Gastroesophageal sphincter (tissue), 4 donors: ENCODE measurements around the gene C10orf71. TPM values are rescaled to one million over a fixed set of nuclear protein-coding genes. Genes with fewer than 3 reads are reported as not detected.

ENCODE experiments used
- ATAC-seq: fragments of 150-250 bp; one replicate; pipeline ENCODE4 v1.9.1; 2016; ENCODE audit warnings: mild to moderate bottlenecking, moderate library complexity
- H3K27ac ChIP-seq, 4 donors: fragments of 200-600 bp; sonication (generic) in 3 of 4; 1 replicate in 3 of 4; 2 replicates in 1 of 4; pipeline ENCODE4 v1.5.1; 2016 to 2019
- H3K27me3 ChIP-seq: fragments of 200-600 bp; sonication (generic); one replicate; pipeline ENCODE4 v1.5.1; 2019
- H3K36me3 ChIP-seq, 2 donors: fragments of 200-600 bp; sonication (generic); one replicate each; pipeline ENCODE4 v1.5.1; 2019; ENCODE audit warnings: control low read depth in 1 of 2
- H3K4me1 ChIP-seq, 3 donors: fragments of 200-600 bp; sonication (generic); 1 replicate in 2 of 3; 2 replicates in 1 of 3; pipeline ENCODE4 v1.5.1; 2016 to 2019; ENCODE audit warnings: control low read depth in 2 of 3
- H3K4me3 ChIP-seq, 2 donors: fragments of 200-600 bp; sonication (generic); one replicate each; pipeline ENCODE4 v1.5.1; 2019; ENCODE audit warnings: mild to moderate bottlenecking in 1 of 2, moderate library complexity in 1 of 2
- H3K9me3 ChIP-seq, 3 donors: fragments of 200-600 bp; sonication (generic); one replicate each; pipeline ENCODE4 v1.5.1; 2017 to 2019; ENCODE audit warnings: control low read depth in 2 of 3
- CTCF ChIP-seq, 4 experiments: fragments of 200-600 bp in 2 of 4; fragments of 450-650 bp in 2 of 4; sonication (generic) in 1 of 4; IDR thresholded peaks; one replicate each; pipeline ENCODE4 v1.5.1; 2017 to 2019; ENCODE audit warnings: antibody characterized with exemption in 4 of 4, mild to moderate bottlenecking in 2 of 4, moderate library complexity in 2 of 4
- EP300 ChIP-seq: sonication (generic); formaldehyde crosslinking; IDR thresholded peaks from one replicate; pipeline ENCODE4 v1.6.1; 2017; ENCODE audit warnings: antibody characterized with exemption, mild to moderate bottlenecking
- POLR2A ChIP-seq, 2 donors: fragments of 450-650 bp; IDR thresholded peaks; one replicate each; pipeline ENCODE4 v1.6.1; 2017; ENCODE audit warnings: antibody characterized with exemption in 2 of 2, mild to moderate bottlenecking in 2 of 2, moderate library complexity in 1 of 2
- POLR2AphosphoS5 ChIP-seq: sonication (generic); formaldehyde crosslinking; IDR thresholded peaks from one replicate; pipeline ENCODE4 v1.6.1; 2017; ENCODE audit warnings: antibody characterized with exemption
- WGBS, 2 donors: methylation state at CpG; one replicate each; pipeline ENCODE4 v1.1.5; 2018; ENCODE audit warnings: low coverage in 1 of 2; 5-methylcytosine and 5-hydroxymethylcytosine counted together
- total RNA-seq, 4 donors: library from RNA; depleted of rRNA; stranded (reverse); fragments of >200 nt; gene quantifications; one replicate each; pipeline ENCODE4 v1.1.0, GENCODE V29; 2016

The C10orf71 gene
- total RNA-seq, 4 donors from 2014 or later = 0.08 to 0.27 TPM; not detected in 2

- no peak for ATAC-seq
- Histone ChIP-seq H3K9me3 (no peaks in the 10 kb centered on the region), H3K27ac (no peak overlapping the region), H3K27me3 (peaks cover 12% of the 10 kb centered on the region), H3K4me3 (no peak overlapping the region), H3K36me3 (no peaks in the 10 kb centered on the region), H3K4me1 (no peaks in the 10 kb centered on the region)
- no peak for TF ChIP-seq POLR2A (IDR thresholded peaks at IDR 0.05)
- no peak for TF ChIP-seq EP300
- no peak for TF ChIP-seq CTCF (IDR thresholded peaks at IDR 0.05)
- no peak for TF ChIP-seq POLR2AphosphoS5
- WGBS, 2 donors = 86% methylated on average over 5 of the region's 10 CpGs; no CpG with 5 or more reads in 1 of the 2 donors
Measured at GRCh38 chr10:49288341-49289065, 10.5 kb upstream of the C10orf71 start.

GRCh38 chr10:49289480-49289879 lies 9.5 kb upstream of the C10orf71 start:
- no peaks in the 10 kb centered on the region for H3K9me3 ChIP-seq
- ATAC-seq = no peak
- 56 to 61% methylated on average over 4 of the region's 4 CpGs for WGBS, 2 donors
- H3K36me3 ChIP-seq = no peaks in the 10 kb centered on the region
- no peak for TF ChIP-seq POLR2AphosphoS5
- TF ChIP-seq CTCF (IDR thresholded peaks at IDR 0.05) = no peak
- no peak for TF ChIP-seq POLR2A (IDR thresholded peaks at IDR 0.05)
- no peak for TF ChIP-seq EP300
- H3K27me3 ChIP-seq = peaks cover 12% of the 10 kb centered on the region
- no peak overlapping the region for H3K27ac ChIP-seq
- H3K4me3 ChIP-seq = no peak overlapping the region
- H3K4me1 ChIP-seq = no peaks in the 10 kb centered on the region

- WGBS, 2 donors = 38 to 43% methylated on average over 1 of the region's 1 CpG
- no peak overlapping the region for H3K27ac ChIP-seq
- peak; percentile 25 for ATAC-seq
Measured at GRCh38 chr10:49290131-49290530, 8.8 kb upstream of the C10orf71 start.

GRCh38 chr10:49290607-49291006 lies 8.4 kb upstream of the C10orf71 start:
- no peak for ATAC-seq

More at GRCh38 chr10:49290131-49290530, 8.8 kb upstream of the C10orf71 start:
- H3K27me3 ChIP-seq = peaks cover 12% of the 10 kb centered on the region
- TF ChIP-seq POLR2A (IDR thresholded peaks at IDR 0.05) (no peak), CTCF (IDR thresholded peaks at IDR 0.05) (no peak), POLR2AphosphoS5 (no peak), EP300 (no peak)
- no peak overlapping the region for H3K4me3 ChIP-seq
- no peaks in the 10 kb centered on the region for H3K4me1 ChIP-seq
- no peaks in the 10 kb centered on the region for H3K9me3 ChIP-seq
- no peaks in the 10 kb centered on the region for H3K36me3 ChIP-seq

More at GRCh38 chr10:49290607-49291006, 8.4 kb upstream of the C10orf71 start:
- Histone ChIP-seq H3K4me3 (no peak overlapping the region), H3K4me1 (no peaks in the 10 kb centered on the region), H3K9me3 (no peaks in the 10 kb centered on the region), H3K27ac (peak overlapping the region in 1 of 4 donors; percentile 1), H3K36me3 (no peaks in the 10 kb centered on the region), H3K27me3 (peaks cover 12% of the 10 kb centered on the region)
- TF ChIP-seq POLR2AphosphoS5 = no peak
- no peak for TF ChIP-seq EP300
- TF ChIP-seq POLR2A (IDR thresholded peaks at IDR 0.05) = no peak
- no peak for TF ChIP-seq CTCF (IDR thresholded peaks at IDR 0.05)
- 56 to 58% methylated on average over 3 of the region's 3 CpGs for WGBS, 2 donors
